ENCODE measurements around the gene PRKCZ. TPM values are rescaled to one million over a fixed set of nuclear protein-coding genes. Genes with fewer than 3 reads are reported as not detected.

PRKCZ gene
- total and polyA plus RNA-seq, 12 donors, result 8.4 to 18.4 (median 14.5) TPM

DNA sequence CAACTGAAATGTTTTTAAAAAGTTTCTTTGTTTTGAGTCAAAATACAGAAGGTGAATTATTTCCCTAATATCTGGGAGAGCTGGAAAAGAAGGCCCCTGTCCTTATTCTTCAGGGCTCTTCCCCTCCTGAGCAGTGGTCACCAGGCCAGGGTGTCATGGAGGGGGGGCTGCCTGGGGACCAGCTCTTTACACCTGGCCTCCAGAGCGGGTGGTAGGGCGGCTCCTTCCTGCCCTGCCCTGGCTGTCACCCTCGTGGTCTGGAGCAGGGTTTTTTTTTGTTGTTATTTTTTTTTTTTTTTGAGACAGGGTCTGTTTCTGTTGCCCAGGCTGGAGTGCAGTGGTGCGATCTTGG is 184.5 kb downstream of the PRKCZ start:
- intact Hi-C loops (cut with DNase I), result loop anchor here in 9 of 10 donors (5.0 to 10.0 kb wide), 9 partner anchors 33 to 83 kb away; no protein-coding TSS in a partner anchor
- H3K4me3 ChIP-seq, result peak overlapping the region in 8 of 10 donors; percentile 25 to 89 (median 78)

More for the DNA sequence above, 184.5 kb downstream of the PRKCZ start:
- WGBS, 2 donors, result 41 to 65% methylated on average over 4 of the region's 4 CpGs
- Histone ChIP-seq H3K27ac (peak overlapping the region; percentile 31 to 90 (median 78)), H3K27me3 (no peaks in the 10 kb centered on the region), H3K36me3 (peaks cover 0 to 7% (median 0%) of the 10 kb centered on the region in 9 donors), H3K9me3 (no peaks in the 10 kb centered on the region), H3K4me1 (peaks cover 58 to 100% (median 100%) of the 10 kb centered on the region in 9 donors)
- TF ChIP-seq, protein P1, sequence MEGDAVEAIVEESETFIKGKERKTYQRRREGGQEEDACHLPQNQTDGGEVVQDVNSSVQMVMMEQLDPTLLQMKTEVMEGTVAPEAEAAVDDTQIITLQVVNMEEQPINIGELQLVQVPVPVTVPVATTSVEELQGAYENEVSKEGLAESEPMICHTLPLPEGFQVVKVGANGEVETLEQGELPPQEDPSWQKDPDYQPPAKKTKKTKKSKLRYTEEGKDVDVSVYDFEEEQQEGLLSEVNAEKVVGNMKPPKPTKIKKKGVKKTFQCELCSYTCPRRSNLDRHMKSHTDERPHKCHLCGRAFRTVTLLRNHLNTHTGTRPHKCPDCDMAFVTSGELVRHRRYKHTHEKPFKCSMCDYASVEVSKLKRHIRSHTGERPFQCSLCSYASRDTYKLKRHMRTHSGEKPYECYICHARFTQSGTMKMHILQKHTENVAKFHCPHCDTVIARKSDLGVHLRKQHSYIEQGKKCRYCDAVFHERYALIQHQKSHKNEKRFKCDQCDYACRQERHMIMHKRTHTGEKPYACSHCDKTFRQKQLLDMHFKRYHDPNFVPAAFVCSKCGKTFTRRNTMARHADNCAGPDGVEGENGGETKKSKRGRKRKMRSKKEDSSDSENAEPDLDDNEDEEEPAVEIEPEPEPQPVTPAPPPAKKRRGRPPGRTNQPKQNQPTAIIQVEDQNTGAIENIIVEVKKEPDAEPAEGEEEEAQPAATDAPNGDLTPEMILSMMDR (IDR thresholded peaks at IDR 0.05), result no peak
- ATAC-seq (peak in 1 of 8 donors; percentile 5), DNase-seq (no peak)

Other genes with a start within 250 kb of the PRKCZ start
- 100 to 1,000 TPM; 139 to 228 (median 174) TPM for gene GNB1, start 159.3 kb upstream of the PRKCZ start, total RNA-seq
- gene GNB1, start 159.3 kb upstream of the PRKCZ start, polyA plus RNA-seq, result 100 to 1,000 TPM in 1 of 2 donors, 10 to 100 TPM in 1; 64.9 to 109 TPM
- gene CALML6, start 135.2 kb upstream of the PRKCZ start, total RNA-seq, result under 1 TPM in 2 of 10 donors, not detected in 8; 0.20 TPM
- gene CALML6, start 135.2 kb upstream of the PRKCZ start, polyA plus RNA-seq, result under 1 TPM; 0.09 to 0.88 TPM
- gene TMEM52, start 131.1 kb upstream of the PRKCZ start, total RNA-seq, result 1 to 10 TPM in 6 of 10 donors, under 1 TPM in 2, not detected in 2; 0.58 to 3.1 (median 1.9) TPM
- 10 to 100 TPM in 1 of 2 donors, 1 to 10 TPM in 1; 1.0 to 11.5 TPM for gene TMEM52, start 131.1 kb upstream of the PRKCZ start, polyA plus RNA-seq
- gene CFAP74, start 46.6 kb upstream of the PRKCZ start, total RNA-seq, result not detected
- under 1 TPM in 1 of 2 donors, not detected in 1; 0.03 TPM for gene CFAP74, start 46.6 kb upstream of the PRKCZ start, polyA plus RNA-seq
- gene GABRD, start 31.1 kb upstream of the PRKCZ start, total RNA-seq, result 1 to 10 TPM in 1 of 10 donors, under 1 TPM in 7, not detected in 2; 0.30 to 1.1 (median 0.44) TPM
- 1 to 10 TPM in 1 of 2 donors, under 1 TPM in 1; 0.87 to 1.0 TPM for gene GABRD, start 31.1 kb upstream of the PRKCZ start, polyA plus RNA-seq
- gene FAAP20, start 144.4 kb downstream of the PRKCZ start, total RNA-seq, result 10 to 100 TPM; 30.9 to 47.6 (median 38.3) TPM
- 10 to 100 TPM; 83.0 to 83.6 TPM for gene FAAP20, start 144.4 kb downstream of the PRKCZ start, polyA plus RNA-seq
- gene SKI, start 177.9 kb downstream of the PRKCZ start, total RNA-seq, result 10 to 100 TPM; 29.4 to 50.9 (median 38.3) TPM
- 10 to 100 TPM; 13.8 to 16.6 TPM for gene SKI, start 177.9 kb downstream of the PRKCZ start, polyA plus RNA-seq